GM21447 (cell line): ENCODE results near the gene ERBB4.

Experiments used
- ATAC-seq: cut with Tn5 transposase; IDR thresholded peaks from one replicate; pipeline ENCODE4 v1.9.1; 2021; ENCODE audit not compliant: unreplicated experiment

ERBB4 gene

DNA sequence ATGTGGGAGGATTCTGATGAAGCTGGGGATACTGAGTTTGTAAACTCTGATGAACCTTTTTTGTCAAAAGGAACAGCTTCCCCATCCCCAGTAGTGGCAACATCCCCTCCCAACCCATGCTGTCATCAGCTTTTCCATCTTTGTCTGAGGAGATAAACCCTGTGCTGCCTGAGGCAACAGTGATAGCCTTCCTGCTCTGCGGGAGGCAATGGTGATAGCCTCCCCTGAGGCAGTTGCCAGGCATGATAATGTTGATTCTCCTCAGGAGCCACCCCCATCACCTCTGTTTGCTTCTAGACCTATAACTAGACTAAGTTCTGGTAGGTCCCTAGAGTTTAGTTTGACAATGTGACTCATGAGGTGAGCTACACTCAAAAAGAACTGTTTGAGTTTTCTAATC, 97.5 kb downstream of the ERBB4 start:
- ATAC-seq = no peak

DNA sequence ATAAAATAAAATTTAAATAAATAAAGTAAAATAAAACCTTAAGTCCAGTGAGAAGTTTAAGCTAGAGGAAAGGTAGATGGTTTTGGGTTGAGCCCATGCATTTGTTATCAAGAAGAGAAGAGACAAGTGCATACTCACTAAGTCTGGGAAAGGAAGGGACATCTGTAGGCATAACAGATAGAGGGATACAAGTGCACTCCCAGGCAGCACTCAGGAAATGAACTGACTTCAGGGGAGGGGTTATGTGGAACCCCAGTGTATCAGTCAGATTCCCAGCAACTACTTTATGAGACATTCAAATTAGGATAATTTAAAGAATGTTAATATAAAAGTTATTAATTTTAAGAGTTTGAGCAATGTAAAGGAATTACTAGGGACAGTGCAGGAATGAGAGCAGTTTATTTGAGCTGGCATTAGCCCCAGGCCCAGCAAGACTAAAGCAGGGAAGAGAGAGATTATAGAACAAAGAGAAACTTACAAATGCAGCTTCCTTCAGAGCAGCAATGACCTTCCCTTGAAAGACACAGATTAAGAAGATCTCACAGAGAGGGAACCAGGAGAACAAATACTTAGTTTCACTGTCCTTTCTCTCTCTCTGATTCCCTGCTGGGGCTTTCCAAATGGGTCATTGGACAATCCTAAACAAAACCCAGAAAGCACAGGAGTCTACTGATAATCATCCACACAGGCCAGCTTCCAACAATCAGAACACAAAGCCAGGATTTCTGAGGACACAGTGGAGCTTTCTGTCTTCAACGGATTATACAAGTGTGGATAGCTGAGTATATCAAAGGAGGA, 109.7 kb downstream of the ERBB4 start:
- ATAC-seq = no peak

DNA sequence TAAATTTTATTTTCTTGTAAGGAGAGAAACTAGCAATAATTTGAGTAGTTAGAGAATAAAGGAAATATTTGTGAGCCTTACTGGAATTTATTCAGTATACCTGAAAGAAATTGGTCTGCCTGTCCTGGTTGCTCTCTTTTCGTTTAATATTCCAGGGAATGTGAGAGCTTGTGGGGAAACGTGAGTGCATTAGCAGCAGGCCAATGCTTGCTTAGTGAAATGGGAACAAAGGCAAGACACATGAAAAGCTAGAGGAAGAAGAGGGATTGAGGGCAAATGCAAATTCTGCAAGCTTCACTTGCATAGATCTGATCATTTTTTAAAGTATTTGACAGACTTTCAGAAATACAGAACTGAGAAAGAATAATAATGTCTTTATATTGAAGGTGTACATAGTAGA, 111.0 kb downstream of the ERBB4 start:
- no peak for ATAC-seq

DNA sequence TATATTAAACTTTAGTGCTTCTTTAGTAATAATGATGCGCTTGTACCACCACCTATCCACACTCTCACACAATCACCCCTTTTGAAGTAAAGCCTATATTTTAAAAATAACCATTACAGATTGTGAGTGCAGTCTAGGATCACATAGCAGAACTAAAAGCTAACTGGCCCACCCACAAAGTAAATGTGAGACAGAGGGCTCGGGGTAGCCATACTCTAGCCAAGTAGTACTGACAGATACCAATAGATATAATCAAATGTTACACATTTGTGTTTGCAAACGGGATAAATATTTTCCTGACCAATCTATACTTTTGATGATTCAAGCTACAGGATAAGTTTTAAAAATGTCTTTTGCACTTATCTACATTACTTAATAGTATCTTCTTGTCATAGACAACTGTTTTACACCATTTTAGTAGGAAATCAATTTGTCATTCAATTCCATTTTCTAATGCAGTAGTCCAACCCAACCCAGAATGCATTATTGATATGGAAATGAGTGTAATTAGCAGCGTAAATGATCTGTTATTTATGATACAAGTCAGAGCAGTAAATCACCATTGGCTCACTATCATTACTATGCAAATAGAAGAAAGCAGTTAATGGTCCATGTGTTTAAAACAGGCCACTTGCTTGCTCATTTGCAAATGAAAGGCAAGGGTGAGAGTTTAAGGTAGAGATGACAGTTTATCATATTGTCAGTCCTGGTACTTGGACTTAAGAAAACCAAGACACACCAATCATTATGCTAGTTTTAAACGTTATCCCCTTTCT, 111.8 kb downstream of the ERBB4 start:
- no peak for ATAC-seq

DNA sequence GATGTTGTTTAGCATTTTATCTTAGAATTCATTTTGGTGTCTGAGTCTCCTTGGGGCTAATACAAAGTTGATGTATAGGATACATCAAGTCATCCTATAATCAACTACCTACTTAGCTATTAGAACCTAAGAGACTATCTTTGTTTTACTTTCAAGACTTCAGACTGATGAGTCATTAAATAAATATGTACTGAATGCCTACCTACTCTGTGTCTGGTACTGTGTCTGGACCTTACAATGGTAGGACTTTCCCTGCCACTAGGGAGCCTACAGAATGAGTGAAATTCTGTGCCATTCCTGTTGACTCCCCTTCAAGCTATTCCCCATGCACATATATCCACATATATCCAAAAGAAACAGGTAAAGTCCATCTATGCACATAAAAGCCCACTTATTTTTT, 114.5 kb downstream of the ERBB4 start:
- ATAC-seq = no peak

DNA sequence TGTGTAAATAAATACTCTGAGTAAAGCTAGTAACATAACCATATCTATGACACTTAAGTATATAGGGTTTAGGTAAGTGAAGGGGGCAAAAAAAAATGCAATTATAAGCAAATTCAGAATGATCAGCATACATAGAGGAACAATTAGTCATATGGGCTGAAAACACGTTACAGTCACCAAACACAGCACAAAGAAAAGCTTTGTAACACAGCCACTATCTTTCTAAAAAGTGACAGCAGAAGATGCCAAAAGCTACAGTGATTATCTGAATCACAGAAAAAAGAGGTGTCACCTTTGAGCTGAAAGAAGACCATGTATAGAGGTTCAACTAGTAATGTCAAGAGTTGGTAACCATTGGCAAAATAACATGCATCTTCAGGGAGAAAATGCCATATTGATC, 115.5 kb downstream of the ERBB4 start:
- ATAC-seq = no peak

DNA sequence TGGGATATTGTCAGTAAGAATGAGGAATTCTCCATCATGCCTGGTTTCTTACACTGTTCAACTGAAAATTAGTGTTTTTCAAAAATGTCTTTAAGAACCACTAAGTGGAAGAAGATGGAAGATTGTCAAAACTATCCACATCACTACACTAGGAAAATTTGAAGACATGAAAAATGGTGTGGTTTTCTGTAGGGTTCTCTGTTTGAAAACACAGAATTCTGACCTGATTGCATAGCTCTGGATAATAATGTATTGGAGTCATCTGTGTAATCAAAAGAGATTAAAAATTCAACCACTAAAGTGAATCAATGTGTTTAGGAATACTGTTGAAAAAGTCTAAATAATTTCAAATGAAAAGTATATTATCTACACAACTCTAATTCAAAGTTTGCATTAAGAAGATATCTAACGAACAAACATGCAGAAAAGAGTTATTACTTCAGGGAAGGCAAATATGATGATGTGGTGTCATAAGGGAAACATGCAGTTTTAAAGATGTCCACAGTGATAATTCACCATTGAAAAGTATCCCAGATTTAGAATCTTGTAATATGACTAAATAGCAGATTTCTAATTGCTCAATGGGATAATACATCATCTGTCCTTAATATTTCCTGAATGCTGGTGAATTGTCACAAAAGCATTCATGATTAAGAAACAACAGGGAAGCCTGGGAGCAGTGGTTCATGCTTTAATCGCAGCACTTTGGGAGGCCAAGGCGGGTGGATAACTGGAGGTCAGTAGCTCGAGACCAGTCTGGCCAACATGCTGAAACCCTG, 116.9 kb downstream of the ERBB4 start:
- ATAC-seq = no peak

DNA sequence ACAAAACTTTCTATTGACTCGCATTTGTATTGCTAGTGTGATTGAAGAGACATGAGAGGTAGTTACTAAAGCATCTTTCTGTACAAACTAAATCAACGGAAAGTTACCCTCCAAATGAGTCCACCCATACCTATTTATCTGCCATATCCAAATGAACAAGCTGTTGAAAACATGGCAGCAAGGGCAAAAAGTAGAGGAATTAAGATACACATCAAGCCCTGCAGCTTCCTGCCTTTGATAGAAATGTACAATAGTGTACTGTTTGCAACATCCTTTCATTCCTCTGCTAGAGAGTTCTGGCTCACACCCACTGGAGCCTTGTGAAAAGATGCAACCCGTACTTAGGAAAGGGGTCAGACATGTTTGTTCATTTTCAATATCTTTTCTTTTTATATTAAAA, 122.5 kb downstream of the ERBB4 start:
- no peak for ATAC-seq

DNA sequence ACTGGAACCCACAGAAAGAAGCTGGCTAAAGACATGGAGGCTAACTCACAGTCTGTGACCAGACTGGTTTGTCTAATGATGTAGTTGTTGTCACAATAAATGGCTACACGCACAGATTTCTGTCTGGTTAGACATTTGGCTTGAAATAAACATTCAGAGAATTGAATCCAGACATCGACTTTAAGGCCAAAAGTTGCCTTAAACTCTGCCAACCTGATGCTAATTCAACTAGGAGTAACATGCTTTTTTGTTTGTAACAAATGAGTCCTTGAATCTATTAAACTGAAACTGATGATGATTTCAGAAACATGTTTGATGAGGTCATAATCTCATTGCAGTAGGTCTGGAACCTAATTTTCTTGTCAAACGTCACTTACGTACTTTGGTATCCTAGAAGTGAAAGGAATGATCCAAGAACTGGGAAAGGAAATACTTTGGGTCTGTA, 123.8 kb downstream of the ERBB4 start:
- ATAC-seq = no peak

DNA sequence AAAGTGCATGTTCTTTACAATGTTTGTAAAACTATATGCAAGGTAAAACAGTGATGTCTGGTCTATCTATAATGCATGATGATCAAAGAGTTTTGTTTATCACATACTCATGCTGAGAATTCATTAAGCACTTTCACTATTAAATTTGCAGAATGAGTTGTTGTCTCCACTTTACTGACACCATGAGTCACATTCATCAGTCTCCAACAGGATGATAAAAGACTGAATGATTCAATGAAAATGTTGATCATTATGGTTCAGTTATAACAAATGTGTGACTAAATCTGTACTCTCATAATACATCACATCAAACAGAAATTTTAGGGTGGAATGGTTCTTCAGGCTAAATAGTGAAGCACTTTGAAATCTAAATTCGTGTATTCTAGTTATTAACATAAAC, 129.0 kb downstream of the ERBB4 start:
- no peak for ATAC-seq

DNA sequence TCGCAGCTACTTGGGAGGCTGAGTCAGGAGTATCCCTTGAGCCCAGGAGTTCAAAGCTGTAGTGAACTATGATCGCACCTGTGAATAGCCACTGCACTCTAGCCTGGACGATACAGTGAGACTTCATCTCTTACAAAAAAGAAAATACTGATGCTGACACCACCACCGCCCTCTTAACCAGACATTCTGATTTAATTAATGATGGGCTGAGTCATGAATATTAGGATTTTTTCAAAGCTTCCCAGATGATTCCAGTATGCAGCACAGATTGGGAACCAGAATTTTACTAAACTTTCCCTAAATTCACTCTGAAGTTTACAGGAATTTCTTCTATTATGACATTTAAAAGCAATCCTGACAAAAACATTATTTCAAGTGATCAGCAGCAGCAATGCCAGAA, 130.1 kb downstream of the ERBB4 start:
- ATAC-seq = no peak

DNA sequence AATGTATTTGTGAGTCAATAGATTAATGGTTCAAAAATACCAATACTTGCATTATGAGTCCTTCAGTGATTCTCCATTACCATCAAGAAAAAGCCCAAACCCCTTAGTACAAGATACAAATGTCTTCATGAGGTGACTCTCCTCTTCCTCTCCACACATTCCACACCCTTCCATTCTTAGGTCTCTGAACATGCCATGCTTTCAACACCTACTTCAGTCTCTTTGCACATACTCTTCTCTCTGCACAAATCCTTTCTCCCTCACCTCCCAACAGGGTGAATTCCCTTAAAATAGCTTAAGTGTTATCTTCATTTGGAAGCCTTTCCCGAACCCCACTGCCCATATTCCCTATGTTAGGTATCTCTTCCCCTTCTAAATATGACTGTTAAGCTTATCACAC, 131.9 kb downstream of the ERBB4 start:
- no peak for ATAC-seq

DNA sequence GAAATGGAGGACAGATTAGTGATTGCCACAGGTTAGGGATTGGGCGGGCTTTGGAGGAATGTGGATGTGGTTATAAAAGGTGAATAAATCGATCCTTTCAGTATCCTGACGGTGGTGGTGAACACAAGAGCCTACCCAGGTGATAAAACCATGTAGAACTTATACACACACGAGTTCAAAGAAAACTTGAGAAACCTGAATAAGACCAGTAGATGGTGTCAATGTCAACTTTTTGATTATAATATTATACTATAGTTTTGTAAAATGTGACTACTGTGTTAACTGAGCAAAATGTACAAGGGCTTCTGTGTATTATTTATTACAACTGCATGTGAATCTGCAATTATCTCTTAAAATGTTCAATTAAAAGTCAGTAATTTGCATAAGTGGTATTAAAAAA, 136.3 kb downstream of the ERBB4 start:
- no peak for ATAC-seq

DNA sequence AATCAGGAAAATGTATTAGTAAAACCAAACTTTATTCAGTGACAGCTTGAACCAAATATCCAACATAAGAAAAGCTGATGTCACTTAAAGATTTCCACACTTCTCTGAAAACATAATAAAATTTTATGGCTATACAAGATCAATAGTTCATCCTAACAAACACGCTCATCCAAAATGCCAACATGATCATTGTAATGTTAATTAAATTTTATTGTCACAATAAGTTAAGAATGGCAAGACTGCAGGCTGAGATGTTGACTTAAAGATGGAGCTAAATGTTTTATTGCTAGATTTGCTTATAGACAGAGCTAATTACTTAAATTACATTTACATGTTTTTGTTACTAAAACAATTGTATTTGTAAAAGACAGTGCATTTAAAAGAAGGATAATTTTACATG, 140.3 kb downstream of the ERBB4 start:
- no peak for ATAC-seq

DNA sequence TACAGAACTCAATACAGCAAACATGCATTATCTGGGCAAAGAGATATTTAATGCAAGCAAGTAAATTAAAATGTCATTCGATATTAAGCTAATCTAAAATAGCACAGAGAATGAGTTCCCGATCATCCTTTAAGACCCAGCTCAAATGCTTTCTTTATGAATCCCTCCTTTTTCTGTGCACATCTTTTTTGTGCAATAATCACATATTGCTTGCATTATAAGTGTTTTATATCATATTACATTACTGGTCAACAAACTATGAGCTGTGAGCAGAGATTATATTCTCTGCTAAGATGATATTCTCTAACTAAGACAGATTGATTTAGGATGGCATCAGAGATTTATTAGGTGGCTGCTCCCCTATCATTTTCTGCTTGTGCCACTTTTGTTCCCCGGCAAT, 146.1 kb downstream of the ERBB4 start:
- no peak for ATAC-seq

DNA sequence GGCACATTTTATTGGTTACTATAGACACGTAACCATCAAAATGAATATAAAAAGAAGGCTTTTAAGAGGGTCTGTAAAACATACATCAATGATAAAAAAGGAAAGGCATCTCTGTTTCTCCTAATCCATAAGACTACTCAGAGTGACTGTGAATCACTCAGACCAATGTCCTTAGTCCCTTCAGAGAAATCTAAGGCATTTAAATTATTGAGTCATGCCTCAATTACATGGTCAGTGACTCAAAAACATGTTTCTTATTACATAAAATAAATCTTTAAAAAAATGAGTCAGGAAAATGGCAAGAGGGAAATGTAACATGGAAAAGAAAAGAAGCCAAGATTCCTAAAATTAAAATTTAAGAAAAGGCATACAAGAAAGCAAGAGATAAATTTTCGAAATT, 146.6 kb downstream of the ERBB4 start:
- ATAC-seq = no peak

DNA sequence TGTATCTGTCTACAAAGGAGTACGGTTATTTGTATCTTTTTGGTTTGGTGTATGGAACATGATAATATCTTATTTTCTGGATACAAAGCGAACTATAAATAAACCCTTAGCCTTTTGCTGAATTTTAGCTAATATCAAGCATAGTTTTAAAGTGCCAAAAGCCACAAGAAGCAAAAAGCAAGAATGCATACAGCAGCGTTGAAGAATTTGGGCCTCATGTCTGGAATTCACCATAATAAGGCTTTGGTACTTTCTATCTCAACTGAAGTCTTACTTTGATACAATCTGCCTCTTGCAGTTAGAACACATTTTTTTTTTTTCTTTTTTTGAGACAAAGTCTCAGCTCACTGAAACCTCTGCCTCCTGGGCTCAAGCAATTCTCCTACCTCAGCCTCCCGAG, 151.5 kb downstream of the ERBB4 start:
- no peak for ATAC-seq

DNA sequence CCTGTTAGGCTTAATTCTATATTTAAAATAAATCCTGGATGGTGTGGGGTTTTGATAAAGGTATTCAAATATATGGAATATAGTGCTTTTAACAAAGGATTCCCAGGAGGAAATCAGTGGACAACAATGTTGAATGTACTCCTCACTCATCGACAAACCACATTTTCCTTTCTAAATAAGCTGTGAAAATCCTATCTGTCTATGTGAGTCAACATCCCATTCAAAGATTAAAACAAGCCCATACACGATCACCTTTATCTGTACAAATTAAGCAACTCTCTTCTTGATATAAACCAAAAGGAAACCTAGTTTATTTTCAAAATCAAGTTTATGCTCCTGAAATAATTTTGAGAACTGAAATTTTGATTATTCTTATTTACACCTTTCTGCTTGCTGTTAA, 153.4 kb downstream of the ERBB4 start:
- ATAC-seq = no peak

DNA sequence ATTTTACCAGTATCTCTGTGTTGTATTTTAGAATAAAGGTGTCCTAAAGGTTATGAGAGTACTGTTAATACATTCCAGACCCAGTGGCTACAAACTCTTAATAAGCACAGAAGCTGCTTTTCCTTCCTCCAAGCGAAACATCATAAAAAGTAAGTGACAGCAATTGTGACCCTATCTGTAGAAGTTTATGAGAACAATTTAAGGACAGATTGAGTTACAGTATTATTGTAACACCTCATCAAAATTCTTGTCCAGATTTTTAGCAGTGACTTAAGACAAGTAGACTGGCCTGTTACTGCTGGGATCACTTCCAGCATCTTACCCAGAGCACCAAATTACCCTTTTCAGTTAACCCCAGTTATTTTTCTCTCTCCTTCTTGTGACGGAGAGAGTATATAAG, 154.6 kb downstream of the ERBB4 start:
- no peak for ATAC-seq

DNA sequence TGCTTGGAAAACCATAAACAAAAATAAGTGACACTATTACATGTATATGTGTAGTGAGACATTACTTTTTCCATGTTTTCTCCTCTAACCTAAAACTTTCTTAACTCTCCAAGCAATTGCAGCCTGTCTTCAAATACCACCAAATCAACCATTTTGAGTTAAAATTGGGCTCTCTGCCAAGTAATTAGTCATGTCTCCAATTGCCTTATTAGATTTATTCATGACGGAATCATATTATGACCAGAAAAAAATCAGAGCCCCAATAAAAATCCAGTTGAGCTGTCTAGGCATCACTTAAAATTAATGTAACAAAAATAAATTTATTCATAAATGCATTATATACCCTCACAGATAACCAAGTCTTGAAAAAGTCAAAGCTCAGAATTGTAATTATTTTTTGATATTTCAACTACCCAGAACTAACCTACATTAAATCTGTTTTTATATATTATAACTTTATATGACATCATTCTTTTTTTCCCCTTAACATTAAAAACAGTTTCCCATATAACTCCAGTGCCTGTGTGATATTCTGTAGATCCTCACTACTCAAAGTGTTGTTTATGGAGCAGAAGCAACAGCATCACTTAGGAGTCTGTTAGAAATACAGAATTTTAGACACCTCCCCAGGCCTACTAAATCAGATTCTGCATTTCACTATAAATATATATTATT, 157.0 kb downstream of the ERBB4 start:
- no peak for ATAC-seq

DNA sequence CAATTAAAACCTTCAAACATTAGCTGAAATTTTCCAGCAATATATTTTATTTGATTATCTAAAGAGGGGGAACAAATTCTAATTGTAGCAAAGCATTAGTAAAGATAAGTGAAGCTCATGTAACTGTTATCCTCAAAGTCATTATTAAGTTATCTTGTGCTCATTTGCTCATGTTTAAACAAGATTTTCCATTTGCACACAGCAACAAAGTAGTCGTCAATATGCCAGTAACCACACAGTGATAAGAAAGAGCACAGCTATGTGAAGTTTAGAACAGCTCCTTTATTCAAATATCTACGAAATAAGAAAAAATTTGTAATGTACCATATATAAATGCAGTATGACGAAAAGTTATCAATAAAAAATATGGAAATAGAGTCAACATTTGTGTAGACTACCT, 159.5 kb downstream of the ERBB4 start:
- ATAC-seq = no peak
